Activated naive CD8-positive, alpha-beta T cell (primary cell): ENCODE results near the gene DIPK1A.

Source experiments
- H3K27ac Mint-ChIP-seq: one replicate; pipeline ENCODE4 v1.8.0; 2021; ENCODE audit warnings: mixed read lengths
- H3K27me3 Mint-ChIP-seq: one replicate; pipeline ENCODE4 v1.8.0; 2021; ENCODE audit warnings: mixed read lengths
- H3K36me3 Mint-ChIP-seq: one replicate; pipeline ENCODE4 v1.8.0; 2021; ENCODE audit warnings: mixed read lengths
- H3K4me1 Mint-ChIP-seq: one replicate; pipeline ENCODE4 v1.8.0; 2021; ENCODE audit warnings: low read depth, mixed read lengths
- H3K4me3 Mint-ChIP-seq: one replicate; pipeline ENCODE4 v1.8.0; 2021; ENCODE audit warnings: mild to moderate bottlenecking, mixed read lengths
- H3K9me3 Mint-ChIP-seq: one replicate; pipeline ENCODE4 v1.8.0; 2021; ENCODE audit warnings: low read depth, mixed read lengths

DIPK1A gene

DNA sequence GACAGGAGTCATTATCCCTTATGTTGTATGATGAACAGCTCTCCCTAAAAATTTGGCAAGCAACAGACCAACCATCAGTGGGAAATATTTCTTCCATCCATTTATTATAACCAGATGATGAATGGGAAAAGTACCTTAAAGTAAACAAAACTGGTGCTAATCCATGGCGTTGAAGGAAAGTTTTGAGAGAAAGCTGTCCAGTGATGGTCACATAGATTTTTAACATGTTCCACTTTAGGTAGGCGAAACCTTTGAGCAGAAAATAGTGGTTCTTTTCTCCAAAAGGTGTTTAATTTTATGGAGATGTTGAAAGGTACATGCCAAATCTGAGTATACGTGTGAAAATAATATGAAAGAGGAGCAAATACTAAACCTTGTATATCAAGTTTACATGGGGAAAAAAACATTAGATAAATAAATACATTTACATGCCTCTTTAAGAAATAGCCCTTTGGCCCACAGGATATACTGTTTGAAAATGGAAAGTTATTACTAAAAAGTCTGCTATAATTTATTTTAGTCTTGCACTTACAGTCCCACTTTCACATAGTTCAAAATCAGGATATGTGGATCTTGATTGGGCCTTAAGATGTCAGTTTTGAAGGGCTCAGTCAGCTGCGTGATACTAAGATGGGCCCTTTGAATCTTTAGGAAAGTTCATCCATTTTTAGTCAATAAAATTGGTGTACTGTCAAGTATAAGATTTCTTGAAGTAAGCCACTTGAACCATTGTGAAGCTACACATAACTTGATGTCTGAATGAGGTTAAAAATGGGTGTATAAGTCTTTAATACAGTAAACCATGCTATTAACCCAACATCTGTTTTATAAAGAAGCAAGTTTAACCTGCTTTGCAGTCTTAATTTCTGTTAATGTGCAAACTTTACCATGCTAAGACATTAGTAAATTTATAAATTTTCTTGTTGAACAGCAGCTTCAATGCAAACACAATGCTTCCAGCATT, 118.9 kb downstream of the DIPK1A start:
- no peaks in the 10 kb centered on the region for H3K27me3 Mint-ChIP-seq
- H3K4me3 Mint-ChIP-seq: no peak overlapping the region
- H3K36me3 Mint-ChIP-seq: peaks cover 28% of the 10 kb centered on the region
- peaks cover 39% of the 10 kb centered on the region for H3K4me1 Mint-ChIP-seq
- no peak overlapping the region for H3K27ac Mint-ChIP-seq
- no peaks in the 10 kb centered on the region for H3K9me3 Mint-ChIP-seq

- H3K27ac Mint-ChIP-seq: peak overlapping the region; percentile 64
- no peaks in the 10 kb centered on the region for H3K27me3 Mint-ChIP-seq
- peaks cover 36% of the 10 kb centered on the region for H3K36me3 Mint-ChIP-seq
- peaks cover 57% of the 10 kb centered on the region for H3K4me1 Mint-ChIP-seq
- peak overlapping the region; percentile 56 for H3K4me3 Mint-ChIP-seq
- no peaks in the 10 kb centered on the region for H3K9me3 Mint-ChIP-seq
Observed at GRCh38 chr1:92840600-92840999, 120.7 kb downstream of the DIPK1A start.

GRCh38 chr1:92839442-92839841, 121.8 kb downstream of the DIPK1A start:
- H3K4me3 Mint-ChIP-seq: peak overlapping the region; percentile 70
- peaks cover 68% of the 10 kb centered on the region for H3K4me1 Mint-ChIP-seq
- no peaks in the 10 kb centered on the region for H3K27me3 Mint-ChIP-seq
- peaks cover 44% of the 10 kb centered on the region for H3K36me3 Mint-ChIP-seq
- H3K9me3 Mint-ChIP-seq: no peaks in the 10 kb centered on the region
- H3K27ac Mint-ChIP-seq: peak overlapping the region; percentile 64

DNA sequence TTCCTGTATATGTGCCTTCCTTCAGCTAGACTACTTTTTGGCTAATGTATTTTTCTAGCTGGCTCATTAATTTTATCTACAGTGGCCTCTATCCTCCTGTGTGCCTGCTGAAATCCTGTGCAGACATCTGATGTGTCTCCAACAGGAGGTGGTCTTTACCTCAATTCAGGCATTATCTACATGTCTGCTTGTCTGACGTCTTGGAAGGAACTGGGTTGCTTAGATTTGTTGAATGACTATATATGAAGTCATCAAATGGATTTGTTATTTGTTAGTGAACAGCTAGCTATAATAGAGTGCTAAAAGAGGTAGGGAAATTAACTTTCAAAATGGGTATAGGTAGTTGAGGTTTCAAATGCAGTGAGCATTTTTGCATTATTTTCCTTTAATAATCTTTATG, 122.7 kb downstream of the DIPK1A start:
- no peaks in the 10 kb centered on the region for H3K27me3 Mint-ChIP-seq
- H3K4me1 Mint-ChIP-seq: peaks cover 76% of the 10 kb centered on the region

DNA sequence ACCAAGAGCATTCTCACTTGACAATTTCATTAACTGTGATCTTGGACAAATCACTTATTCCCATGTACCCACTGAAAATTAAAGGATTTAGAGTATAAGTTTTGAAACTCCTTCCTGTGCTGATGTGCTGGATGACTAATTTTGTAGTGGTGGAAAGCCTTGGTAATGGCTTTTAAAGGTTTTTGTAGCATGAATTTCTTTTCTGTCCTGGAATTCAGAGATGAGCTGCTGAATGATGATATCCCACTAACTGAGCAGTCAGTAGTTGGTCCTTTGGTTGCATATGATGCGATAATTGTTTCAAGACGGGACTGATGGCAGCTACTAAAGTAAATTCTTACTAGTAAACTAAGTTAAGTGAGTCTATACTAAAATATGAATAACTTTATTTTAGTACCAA, 124.2 kb downstream of the DIPK1A start:
- Mint-ChIP-seq H3K27me3 (no peaks in the 10 kb centered on the region), H3K9me3 (no peaks in the 10 kb centered on the region), H3K36me3 (peaks cover 48% of the 10 kb centered on the region)

More for the DNA sequence above, 122.7 kb downstream of the DIPK1A start:
- Mint-ChIP-seq H3K4me3 (peak overlapping the region; percentile 99), H3K36me3 (peaks cover 46% of the 10 kb centered on the region), H3K27ac (peak overlapping the region; percentile 76), H3K9me3 (no peaks in the 10 kb centered on the region)

GRCh38 chr1:92834617-92835016, 126.6 kb downstream of the DIPK1A start:
- Mint-ChIP-seq H3K27me3 (no peaks in the 10 kb centered on the region), H3K36me3 (peaks cover 38% of the 10 kb centered on the region), H3K4me1 (peaks cover 64% of the 10 kb centered on the region)

More for the DNA sequence above, 124.2 kb downstream of the DIPK1A start:
- Mint-ChIP-seq H3K4me3 (peak overlapping the region; percentile 99), H3K27ac (peak overlapping the region; percentile 76), H3K4me1 (peaks cover 77% of the 10 kb centered on the region)

GRCh38 chr1:92833840-92834239, 127.4 kb downstream of the DIPK1A start:
- Mint-ChIP-seq H3K9me3 (no peaks in the 10 kb centered on the region), H3K4me1 (peaks cover 57% of the 10 kb centered on the region), H3K4me3 (peak overlapping the region; percentile 99), H3K27ac (peak overlapping the region; percentile 99), H3K36me3 (peaks cover 38% of the 10 kb centered on the region), H3K27me3 (no peaks in the 10 kb centered on the region)

More at GRCh38 chr1:92834617-92835016, 126.6 kb downstream of the DIPK1A start:
- Mint-ChIP-seq H3K4me3 (peak overlapping the region; percentile 99), H3K27ac (peak overlapping the region; percentile 99), H3K9me3 (no peaks in the 10 kb centered on the region)

GRCh38 chr1:92832537-92833114, 128.6 kb downstream of the DIPK1A start:
- Mint-ChIP-seq H3K4me1 (peaks cover 44% of the 10 kb centered on the region), H3K4me3 (peak overlapping the region; percentile 99), H3K36me3 (peaks cover 31% of the 10 kb centered on the region), H3K9me3 (no peaks in the 10 kb centered on the region), H3K27me3 (no peaks in the 10 kb centered on the region), H3K27ac (peak overlapping the region; percentile 99)

- H3K4me3 Mint-ChIP-seq: peak within 1 kb of the TSS; percentile 99
- no peaks in the 10 kb centered on the region for H3K9me3 Mint-ChIP-seq
- H3K27ac Mint-ChIP-seq: peak within 1 kb of the TSS; percentile 99
- peaks cover 38% of the 10 kb centered on the region for H3K4me1 Mint-ChIP-seq
- no peaks in the 10 kb centered on the region for H3K27me3 Mint-ChIP-seq
- peaks cover 29% of the 10 kb centered on the region for H3K36me3 Mint-ChIP-seq
Observed at GRCh38 chr1:92831762-92832536, 129.3 kb downstream of the DIPK1A start, which contains the start of gene RPL5. RPL5 (plus strand) TSS chr1:92832040; CDS start chr1:92832115, 75 bp downstream.

GRCh38 chr1:92831368-92831761, 129.9 kb downstream of the DIPK1A start:
- peaks cover 29% of the 10 kb centered on the region for H3K36me3 Mint-ChIP-seq
- peak overlapping the region; percentile 99 for H3K4me3 Mint-ChIP-seq
- H3K9me3 Mint-ChIP-seq: no peaks in the 10 kb centered on the region
- no peaks in the 10 kb centered on the region for H3K27me3 Mint-ChIP-seq
- no peak overlapping the region for H3K27ac Mint-ChIP-seq
- H3K4me1 Mint-ChIP-seq: peaks cover 32% of the 10 kb centered on the region

- Mint-ChIP-seq H3K4me1 (peaks cover 1% of the 10 kb centered on the region), H3K36me3 (no peaks in the 10 kb centered on the region), H3K9me3 (no peaks in the 10 kb centered on the region), H3K4me3 (no peak overlapping the region), H3K27ac (no peak overlapping the region), H3K27me3 (no peaks in the 10 kb centered on the region)
Observed at GRCh38 chr1:92826792-92827191, 134.5 kb downstream of the DIPK1A start.

DNA sequence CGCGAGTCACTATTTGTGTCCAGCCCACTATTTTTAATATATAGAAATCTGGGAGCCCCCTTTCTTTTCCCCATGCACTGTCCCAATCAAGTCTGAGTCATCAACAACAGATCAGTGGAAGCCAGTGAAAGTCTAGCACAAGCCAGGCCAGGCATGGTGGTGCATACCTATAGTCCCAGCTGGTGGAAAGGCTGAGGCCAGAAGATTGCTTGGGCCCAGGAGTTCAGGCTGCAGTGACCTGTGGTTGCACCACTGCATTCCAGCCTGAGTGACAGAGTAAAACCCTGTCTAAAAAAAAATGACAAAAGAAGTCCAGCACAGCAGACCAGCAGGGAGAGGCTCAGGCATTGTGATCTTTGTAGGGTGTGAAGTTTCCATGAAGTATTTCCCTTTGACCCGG, 138.4 kb downstream of the DIPK1A start:
- H3K27ac Mint-ChIP-seq: no peak overlapping the region
- H3K36me3 Mint-ChIP-seq: no peaks in the 10 kb centered on the region
- H3K4me1 Mint-ChIP-seq: no peaks in the 10 kb centered on the region
- no peaks in the 10 kb centered on the region for H3K9me3 Mint-ChIP-seq
- H3K4me3 Mint-ChIP-seq: no peak overlapping the region
- H3K27me3 Mint-ChIP-seq: peaks cover 4% of the 10 kb centered on the region

- Mint-ChIP-seq H3K4me3 (no peak overlapping the region), H3K9me3 (no peaks in the 10 kb centered on the region)
Observed at GRCh38 chr1:92820551-92820950, 140.7 kb downstream of the DIPK1A start.

GRCh38 chr1:92820024-92820423, 141.2 kb downstream of the DIPK1A start:
- Mint-ChIP-seq H3K4me3 (no peak overlapping the region), H3K27ac (no peak overlapping the region), H3K36me3 (no peaks in the 10 kb centered on the region), H3K9me3 (no peaks in the 10 kb centered on the region), H3K27me3 (peaks cover 7% of the 10 kb centered on the region), H3K4me1 (no peaks in the 10 kb centered on the region)

More at GRCh38 chr1:92820551-92820950, 140.7 kb downstream of the DIPK1A start:
- no peaks in the 10 kb centered on the region for H3K4me1 Mint-ChIP-seq
- H3K27me3 Mint-ChIP-seq: peaks cover 7% of the 10 kb centered on the region
- H3K36me3 Mint-ChIP-seq: no peaks in the 10 kb centered on the region
- H3K27ac Mint-ChIP-seq: no peak overlapping the region
